H9 (cell line): ENCODE measurements around the gene TNPO2. TPM values are rescaled to one million over a fixed set of nuclear protein-coding genes. Genes with fewer than 3 reads are reported as not detected.

Source experiments
- DNase-seq: peaks from one replicate; pipeline ENCODE4 v3.0.0-alpha.2; 2017
- H2AFZ ChIP-seq: one replicate; pipeline ENCODE4 v1.6.1; 2013; ENCODE audit warnings: mild to moderate bottlenecking, low read length, control low read depth, moderate library complexity
- H2AK5ac ChIP-seq: 2 replicates; pipeline ENCODE4 v1.6.1; 2013; ENCODE audit warnings: low read length, control low read depth, mixed read lengths; ENCODE audit not compliant: insufficient read length
- H2BK120ac ChIP-seq: one replicate; pipeline ENCODE4 v1.6.1; 2013; ENCODE audit warnings: low read depth, mild to moderate bottlenecking, low read length, control low read depth, inconsistent platforms; ENCODE audit not compliant: poor library complexity, severe bottlenecking
- H2BK12ac ChIP-seq: 2 replicates; pipeline ENCODE4 v1.6.1; 2013; ENCODE audit warnings: low read length, control low read depth, mixed read lengths, low read depth; ENCODE audit not compliant: insufficient read length
- H2BK15ac ChIP-seq: 2 replicates; pipeline ENCODE4 v1.6.1; 2013; ENCODE audit warnings: low read depth, low read length, control low read depth
- H2BK20ac ChIP-seq: one replicate; pipeline ENCODE4 v1.6.1; 2013; ENCODE audit warnings: low read depth, mild to moderate bottlenecking, low read length, control low read depth, inconsistent platforms; ENCODE audit not compliant: poor library complexity, severe bottlenecking
- H2BK5ac ChIP-seq: 2 replicates; pipeline ENCODE4 v1.6.1; 2013; ENCODE audit warnings: low read length, control low read depth, mixed read lengths; ENCODE audit not compliant: insufficient read length
- H3K14ac ChIP-seq: 2 replicates; pipeline ENCODE4 v1.6.1; 2013; ENCODE audit warnings: low read length, control low read depth; ENCODE audit not compliant: insufficient read depth
- H3K18ac ChIP-seq: 2 replicates; pipeline ENCODE4 v1.6.1; 2013; ENCODE audit warnings: low read depth, mild to moderate bottlenecking, mixed read lengths, low read length, control low read depth; ENCODE audit not compliant: insufficient read length
- H3K23ac ChIP-seq: 2 replicates; pipeline ENCODE4 v1.6.1; 2013; ENCODE audit warnings: low read length, control low read depth, mixed read lengths, low read depth; ENCODE audit not compliant: insufficient read length
- H3K23me2 ChIP-seq: 2 replicates; pipeline ENCODE4 v1.6.1; 2013; ENCODE audit warnings: low read depth, mild to moderate bottlenecking, mixed read lengths, low read length, control low read depth; ENCODE audit not compliant: insufficient read length, poor library complexity, severe bottlenecking
- H3K27ac ChIP-seq: 2 replicates; pipeline ENCODE4 v1.5.1; 2013; ENCODE audit warnings: low read length, control low read depth, mixed read lengths, low read depth; ENCODE audit not compliant: insufficient read length
- H3K27me3 ChIP-seq: 2 replicates; pipeline ENCODE4 v1.6.1; 2013; ENCODE audit warnings: low read length, control low read depth, inconsistent platforms; ENCODE audit not compliant: insufficient read depth
- H3K4ac ChIP-seq: 2 replicates; pipeline ENCODE4 v1.6.1; 2013; ENCODE audit warnings: low read depth, mild to moderate bottlenecking, control low read depth, inconsistent platforms, low read length, moderate library complexity
- H3K4me1 ChIP-seq: 2 replicates; pipeline ENCODE4 v1.6.1; 2013; ENCODE audit warnings: low read length, control low read depth, inconsistent platforms; ENCODE audit not compliant: insufficient read depth
- H3K4me2 ChIP-seq: 2 replicates; pipeline ENCODE4 v1.6.1; 2013; ENCODE audit warnings: low read length, control low read depth, mixed read lengths; ENCODE audit not compliant: insufficient read length, insufficient read depth
- H3K56ac ChIP-seq: 2 replicates; pipeline ENCODE4 v1.6.1; 2013; ENCODE audit warnings: low read depth, mild to moderate bottlenecking, mixed read lengths, low read length, control low read depth; ENCODE audit not compliant: insufficient read length
- H3K79me1 ChIP-seq: 2 replicates; pipeline ENCODE4 v1.6.1; 2013; ENCODE audit warnings: low read depth, mild to moderate bottlenecking, moderate library complexity, low read length, control low read depth, inconsistent platforms; ENCODE audit not compliant: insufficient read depth, poor library complexity, severe bottlenecking
- H3K79me2 ChIP-seq: 2 replicates; pipeline ENCODE4 v1.6.1; 2013; ENCODE audit warnings: low read length, control low read depth, inconsistent platforms; ENCODE audit not compliant: insufficient read depth
- H3K9ac ChIP-seq: 2 replicates; pipeline ENCODE4 v1.6.1; 2013; ENCODE audit warnings: low read length, control low read depth, mixed read lengths; ENCODE audit not compliant: insufficient read length; ENCODE audit errors: extremely low read depth
- H3K9me3 ChIP-seq: one replicate; pipeline ENCODE4 v1.6.1; 2013; ENCODE audit warnings: low read depth, low read length, inconsistent platforms; ENCODE audit not compliant: control insufficient read depth
- H3T11ph ChIP-seq: one replicate; pipeline ENCODE4 v1.6.1; 2013; ENCODE audit warnings: mild to moderate bottlenecking, low read length, control low read depth, inconsistent platforms
- H4K20me1 ChIP-seq: one replicate; pipeline ENCODE4 v1.6.1; 2013; ENCODE audit not compliant: control insufficient read depth, insufficient read length, insufficient read depth
- H4K5ac ChIP-seq: 2 replicates; pipeline ENCODE4 v1.6.1; 2013; ENCODE audit warnings: low read depth, mild to moderate bottlenecking, mixed read lengths, low read length, control low read depth; ENCODE audit not compliant: insufficient read length
- H4K8ac ChIP-seq: replicated peaks from 2 replicates; pipeline ENCODE4 v1.6.1; 2013; ENCODE audit warnings: low read length, control low read depth, mixed read lengths, low read depth; ENCODE audit not compliant: insufficient read length
- H4K91ac ChIP-seq: 2 replicates; pipeline ENCODE4 v1.6.1; 2013; ENCODE audit warnings: low read depth, mild to moderate bottlenecking, moderate library complexity, mixed read lengths, low read length, control low read depth; ENCODE audit not compliant: insufficient read length
- H3K27ac Mint-ChIP-seq, 3 experiments: 2 replicates in 2 of 3; 3 replicates in 1 of 3; pipeline ENCODE4 v1.8.0; 2020 to 2021; ENCODE audit warnings: mixed read lengths in 3 of 3, mild to moderate bottlenecking in 1 of 3, moderate library complexity in 1 of 3
- H3K27me3 Mint-ChIP-seq: 2 replicates; pipeline ENCODE4 v1.8.0; 2021; ENCODE audit warnings: low read depth, mild to moderate bottlenecking, moderate library complexity, mixed read lengths
- H3K36me3 Mint-ChIP-seq, 3 experiments: 2 replicates in 2 of 3; 3 replicates in 1 of 3; pipeline ENCODE4 v1.8.0; 2020 to 2021; ENCODE audit warnings: low read depth in 3 of 3, mixed read lengths in 3 of 3; ENCODE audit not compliant: insufficient read depth in 1 of 3
- H3K4me1 Mint-ChIP-seq, 2 experiments: 2 replicates each; pipeline ENCODE4 v1.8.0; 2020; ENCODE audit warnings: mixed read lengths in 2 of 2
- H3K4me3 Mint-ChIP-seq, 2 experiments: 2 replicates in 1 of 2; 3 replicates in 1 of 2; pipeline ENCODE4 v1.8.0; 2020 to 2021; ENCODE audit warnings: mild to moderate bottlenecking in 2 of 2, mixed read lengths in 2 of 2, moderate library complexity in 1 of 2
- H3K9me3 Mint-ChIP-seq, 2 experiments: 2 replicates in 1 of 2; 3 replicates in 1 of 2; pipeline ENCODE4 v1.8.0; 2020; ENCODE audit warnings: mild to moderate bottlenecking in 2 of 2, mixed read lengths in 2 of 2, moderate library complexity in 1 of 2
- WGBS: extraction: QIAGEN DNeasy Blood & Tissue Kit; methylation state at CpG from one replicate; pipeline ENCODE4 v1.1.7; 2013; ENCODE audit warnings: missing lambda C conversion rate, low lambda C conversion rate, mixed read lengths; ENCODE audit not compliant: insufficient read length; ENCODE audit errors: extremely low coverage; 5-methylcytosine and 5-hydroxymethylcytosine counted together
- total RNA-seq: library from RNA; stranded (reverse); gene quantifications from 2 replicates; pipeline ENCODE4 v1.2.1, GENCODE V29; 2021
- TF ChIP-seq, protein P1 (sequence below): fragments of 200-600 bp; sonication (generic); conservative IDR thresholded peaks from 3 replicates; pipeline ENCODE4 v1.8.0; 2021; ENCODE audit warnings: antibody characterized with exemption, mild to moderate bottlenecking

The TNPO2 gene
- total RNA-seq, 1 experiment from 2014 or later = 159 TPM

DNA sequence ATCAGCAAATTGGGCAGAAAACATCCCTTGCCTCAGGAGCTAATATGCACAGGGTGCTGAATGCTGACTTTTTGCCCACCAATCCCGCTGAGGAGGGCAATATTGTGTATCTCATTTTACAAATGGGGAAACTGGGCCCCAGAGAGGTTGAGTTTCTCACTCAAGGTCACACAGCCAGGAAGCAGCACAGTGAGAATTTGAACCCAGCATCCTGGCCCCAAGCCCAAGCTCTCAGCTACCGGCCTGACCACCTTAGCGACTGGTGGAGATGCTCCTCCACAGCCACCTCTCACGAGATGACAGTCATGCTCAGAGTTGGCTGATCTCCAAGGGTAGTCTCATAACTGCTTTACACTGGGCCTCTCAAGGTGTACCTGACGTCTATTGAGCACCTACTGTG, 30.8 kb downstream of the TNPO2 start:
- Histone ChIP-seq H4K5ac (no peak overlapping the region), H3K23me2 (peaks cover 4% of the 10 kb centered on the region), H3K27me3 (no peaks in the 10 kb centered on the region), H2BK120ac (no peak overlapping the region), H3K4ac (no peak overlapping the region), H3K4me1 (0 out of 2 replicates have a peak, but pooled peaks cover 2% of the 10 kb centered on the region), H3K23ac (no peak overlapping the region), H3K9me3 (no peaks in the 10 kb centered on the region), H3K4me2 (no peak overlapping the region), H3K9ac (no peak overlapping the region), H3K79me1 (no peaks in the 10 kb centered on the region), H2BK12ac (no peak overlapping the region), H3K27ac (no peak overlapping the region), H2BK5ac (no peak overlapping the region), H3K79me2 (no peaks in the 10 kb centered on the region), H3K14ac (no peak overlapping the region), H3T11ph (no peak overlapping the region), H4K8ac (no peak overlapping the region), H3K18ac (no peak overlapping the region), H4K91ac (no peak overlapping the region), H2AFZ (no peak overlapping the region), H2BK20ac (no peak overlapping the region), H4K20me1 (peaks cover 3% of the 10 kb centered on the region), H2AK5ac (no peak overlapping the region), H2BK15ac (no peak overlapping the region), H3K56ac (no peak overlapping the region)
- TF ChIP-seq, protein P1, sequence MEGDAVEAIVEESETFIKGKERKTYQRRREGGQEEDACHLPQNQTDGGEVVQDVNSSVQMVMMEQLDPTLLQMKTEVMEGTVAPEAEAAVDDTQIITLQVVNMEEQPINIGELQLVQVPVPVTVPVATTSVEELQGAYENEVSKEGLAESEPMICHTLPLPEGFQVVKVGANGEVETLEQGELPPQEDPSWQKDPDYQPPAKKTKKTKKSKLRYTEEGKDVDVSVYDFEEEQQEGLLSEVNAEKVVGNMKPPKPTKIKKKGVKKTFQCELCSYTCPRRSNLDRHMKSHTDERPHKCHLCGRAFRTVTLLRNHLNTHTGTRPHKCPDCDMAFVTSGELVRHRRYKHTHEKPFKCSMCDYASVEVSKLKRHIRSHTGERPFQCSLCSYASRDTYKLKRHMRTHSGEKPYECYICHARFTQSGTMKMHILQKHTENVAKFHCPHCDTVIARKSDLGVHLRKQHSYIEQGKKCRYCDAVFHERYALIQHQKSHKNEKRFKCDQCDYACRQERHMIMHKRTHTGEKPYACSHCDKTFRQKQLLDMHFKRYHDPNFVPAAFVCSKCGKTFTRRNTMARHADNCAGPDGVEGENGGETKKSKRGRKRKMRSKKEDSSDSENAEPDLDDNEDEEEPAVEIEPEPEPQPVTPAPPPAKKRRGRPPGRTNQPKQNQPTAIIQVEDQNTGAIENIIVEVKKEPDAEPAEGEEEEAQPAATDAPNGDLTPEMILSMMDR = no peak
- WGBS = no CpG with 5 or more reads among the region's 5 CpGs
- DNase-seq = no peak
- Mint-ChIP-seq H3K27me3 (no peaks in the 10 kb centered on the region; the same call in 1 of the 2 replicates), H3K4me3 (no peak overlapping the region), H3K4me1 (0 out of 4 replicates have a peak, but pooled peaks cover 0 to 2% of the 10 kb centered on the region in 2 experiments), H3K27ac (peak overlapping the region in 1 of 3 experiments; percentile 18; a peak in 1 of 7 replicates), H3K36me3 (peaks cover 0 to 3% (median 0%) of the 10 kb centered on the region in 3 experiments; a peak in 3 of 7 replicates), H3K9me3 (no peaks in the 10 kb centered on the region)
